CD4-positive, alpha-beta T cell treated with Interleukin-17A for 4 hours (primary cell): Measurements from ENCODE around the gene NAA80.

Source experiments
- DNase-seq: peaks from one replicate; pipeline ENCODE4 v3.0.0-alpha.2; 2020; ENCODE audit warnings: mixed read lengths

Gene NAA80

GRCh38 chr3:50298836-50299637 lies at the start of gene NAA80, which contains the start of gene HYAL3:
Gene NAA80 (minus strand): TSS chr3:50299405. CDS start chr3:50297463, 1,942 bp downstream.
Gene HYAL3 (minus strand): TSS chr3:50299405. CDS start chr3:50295602, 3,803 bp downstream.
- peak; percentile 100 for DNase-seq

GRCh38 chr3:50347187-50347813 lies 48.1 kb upstream of the NAA80 start:
- DNase-seq, result peak; percentile 81

GRCh38 chr3:50345586-50346234 lies 46.5 kb upstream of the NAA80 start, which contains the start of gene ZMYND10:
Gene ZMYND10 (minus strand): TSS chr3:50345732. CDS start chr3:50345579, 153 bp downstream.
- DNase-seq, result peak; percentile 85

- DNase-seq, result no peak
Measured at GRCh38 chr3:50345008-50345407, 45.8 kb upstream of the NAA80 start.

GRCh38 chr3:50342813-50343633 lies 43.8 kb upstream of the NAA80 start:
- no peak for DNase-seq

- no peak for DNase-seq
Measured at GRCh38 chr3:50341996-50342650, 42.9 kb upstream of the NAA80 start.

- no peak for DNase-seq
Measured at GRCh38 chr3:50341537-50341936, 42.3 kb upstream of the NAA80 start.

- peak; percentile 69 for DNase-seq
Measured at GRCh38 chr3:50340448-50341329, 41.5 kb upstream of the NAA80 start, which contains the start of gene RASSF1. Gene RASSF1 (minus strand): TSS chr3:50340836. CDS start chr3:50340805, 31 bp downstream.

GRCh38 chr3:50340147-50340447 lies 40.9 kb upstream of the NAA80 start:
- no peak for DNase-seq

GRCh38 chr3:50339485-50340146 lies 40.4 kb upstream of the NAA80 start:
- no peak for DNase-seq

- no peak for DNase-seq
Measured at GRCh38 chr3:50338965-50339364, 39.8 kb upstream of the NAA80 start.

GRCh38 chr3:50337175-50337861 lies 38.1 kb upstream of the NAA80 start:
- peak; percentile 97 for DNase-seq

GRCh38 chr3:50336452-50337174 lies 37.4 kb upstream of the NAA80 start:
- DNase-seq, result no peak

- DNase-seq, result no peak
Measured at GRCh38 chr3:50334339-50335075, 35.3 kb upstream of the NAA80 start.

- DNase-seq, result no peak
Measured at GRCh38 chr3:50333744-50334328, 34.6 kb upstream of the NAA80 start.

GRCh38 chr3:50331364-50331907 lies 32.2 kb upstream of the NAA80 start:
- DNase-seq, result no peak

GRCh38 chr3:50330330-50330729 lies 31.1 kb upstream of the NAA80 start:
- peak; percentile 0 for DNase-seq
